Stimulated activated CD4-positive, alpha-beta T cell treated with anti-CD3 and anti-CD28 coated beads, Interleukin-4, amount 100 ng/mL, for 1 hour (primary cell): ENCODE measurements around the gene TWIST2.

Experiments used
- DNase-seq: peaks from one replicate; pipeline ENCODE4 v3.0.0-alpha.2; 2020

TWIST2 gene

GRCh38 chr2:238925281-238925680 is 77.4 kb downstream of the TWIST2 start:
- no peak for DNase-seq

GRCh38 chr2:238925816-238926521 is 78.1 kb downstream of the TWIST2 start:
- no peak for DNase-seq

GRCh38 chr2:238926761-238927611 is 79.1 kb downstream of the TWIST2 start:
- DNase-seq: no peak

GRCh38 chr2:238927746-238928519 is 80.0 kb downstream of the TWIST2 start:
- no peak for DNase-seq

- no peak for DNase-seq
Measured at GRCh38 chr2:238928520-238929241, 80.8 kb downstream of the TWIST2 start.

DNA sequence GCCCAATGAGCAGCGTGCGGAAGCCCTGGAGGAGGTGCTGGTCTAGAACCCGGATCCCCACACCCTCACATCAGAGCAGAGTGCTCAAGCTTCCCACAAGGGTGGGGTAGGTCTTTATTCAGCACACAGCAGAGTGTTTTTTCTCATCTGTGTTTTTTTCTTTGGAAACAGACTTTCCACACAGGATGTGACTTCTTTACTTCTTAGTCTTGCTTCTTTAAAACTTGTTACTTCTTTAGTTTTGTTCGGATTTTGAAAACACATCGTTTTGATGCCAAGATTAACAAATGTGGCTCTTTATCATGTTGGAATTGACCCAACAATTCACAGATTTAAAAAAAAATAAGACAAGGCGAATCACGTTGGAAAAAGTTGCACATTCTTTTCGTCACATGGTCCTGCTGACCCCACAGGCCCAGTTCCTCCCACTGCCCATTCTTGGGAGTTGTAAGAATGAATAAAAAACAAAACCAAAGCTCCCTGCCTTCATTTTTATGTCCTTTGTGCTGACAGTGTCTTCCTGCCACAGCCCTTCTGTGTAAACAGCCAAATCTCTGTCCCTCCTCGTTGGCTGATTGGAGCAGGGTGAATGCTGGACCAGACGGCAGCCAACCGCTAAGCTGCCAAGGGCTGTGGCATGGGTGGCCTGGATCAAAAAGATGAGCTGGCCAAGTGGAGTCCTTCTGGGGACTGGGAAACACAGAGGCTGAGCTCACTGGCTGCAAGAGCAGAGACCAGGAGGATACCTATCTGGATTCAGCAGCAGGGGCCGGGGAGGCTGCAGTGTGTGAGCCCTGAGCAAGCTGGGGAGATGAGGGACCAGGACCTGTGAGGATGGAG is 81.6 kb downstream of the TWIST2 start:
- DNase-seq: no peak

DNA sequence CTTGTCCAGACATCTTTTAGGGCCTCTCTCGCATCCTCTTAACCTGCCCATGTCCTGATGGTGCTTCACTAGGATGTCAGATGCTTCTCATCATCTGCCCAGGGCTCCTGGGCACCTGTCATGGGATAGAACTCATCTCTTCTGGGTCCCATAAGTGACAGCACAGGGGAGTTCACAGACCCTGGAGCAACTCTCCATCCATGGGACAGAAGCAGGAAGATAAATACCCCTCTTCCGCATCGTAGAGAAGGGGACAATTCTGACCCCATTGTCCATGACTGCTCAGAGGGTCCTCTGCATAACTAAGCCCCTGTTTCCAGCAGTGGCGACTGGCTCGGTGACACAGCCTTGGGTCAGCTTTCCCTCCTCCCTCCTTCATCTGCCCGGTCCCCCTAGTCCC is 82.3 kb downstream of the TWIST2 start:
- no peak for DNase-seq

GRCh38 chr2:238936162-238937052 is 88.5 kb downstream of the TWIST2 start:
- DNase-seq: no peak

GRCh38 chr2:238938003-238938400 is 90.1 kb downstream of the TWIST2 start:
- DNase-seq: no peak

DNA sequence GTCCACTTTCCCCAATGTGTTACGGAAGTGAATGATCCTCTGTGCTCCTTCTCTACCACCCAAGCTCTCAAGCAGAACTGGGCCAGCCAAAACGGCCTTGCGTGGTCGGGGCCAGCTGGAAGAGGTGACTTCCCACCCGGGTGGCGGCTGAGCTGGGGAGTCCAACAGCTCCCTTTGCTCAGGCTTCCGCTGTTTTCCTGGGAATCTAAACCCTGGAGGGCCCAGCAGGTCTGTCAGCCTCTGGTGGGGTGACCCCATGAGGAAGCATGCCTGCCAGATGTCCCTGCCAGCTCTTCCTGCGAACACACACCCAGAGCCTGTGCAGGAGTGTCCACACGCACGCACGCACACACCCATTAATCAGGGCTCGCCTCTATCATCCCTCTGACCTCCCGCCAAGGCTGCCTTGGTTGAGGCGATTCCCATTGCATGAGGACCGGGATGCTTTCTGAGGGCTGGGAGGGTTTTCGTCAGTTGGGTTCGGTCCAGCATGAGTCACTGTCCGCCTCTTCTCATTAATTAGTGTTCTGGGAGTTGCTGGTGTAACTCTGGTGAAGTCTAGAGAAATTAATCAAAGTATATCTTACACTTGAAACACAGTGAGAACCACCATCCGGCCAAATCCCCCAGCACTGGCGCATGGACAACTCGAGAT is 90.6 kb downstream of the TWIST2 start:
- DNase-seq: no peak

DNA sequence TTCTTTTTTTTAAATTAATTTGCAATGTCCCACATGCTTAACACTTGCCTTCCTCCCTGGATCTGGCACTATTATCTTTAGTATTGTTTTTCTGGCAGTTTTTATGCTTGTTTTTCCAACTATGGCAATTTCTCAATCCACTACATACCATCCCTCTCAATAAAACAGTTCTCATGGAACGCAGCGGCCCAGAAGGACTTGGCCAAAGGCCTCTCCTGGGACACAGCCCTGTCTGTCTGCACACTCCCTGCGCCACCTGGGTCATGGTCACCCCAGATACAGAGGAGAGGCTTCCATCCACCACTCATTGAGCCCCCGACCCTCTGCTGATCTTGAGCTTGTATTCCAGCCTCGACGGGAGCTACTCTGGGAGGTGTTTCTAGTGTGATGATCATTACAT is 91.2 kb downstream of the TWIST2 start:
- DNase-seq: no peak

- DNase-seq: no peak
Measured at GRCh38 chr2:238939521-238940403, 91.9 kb downstream of the TWIST2 start.

DNA sequence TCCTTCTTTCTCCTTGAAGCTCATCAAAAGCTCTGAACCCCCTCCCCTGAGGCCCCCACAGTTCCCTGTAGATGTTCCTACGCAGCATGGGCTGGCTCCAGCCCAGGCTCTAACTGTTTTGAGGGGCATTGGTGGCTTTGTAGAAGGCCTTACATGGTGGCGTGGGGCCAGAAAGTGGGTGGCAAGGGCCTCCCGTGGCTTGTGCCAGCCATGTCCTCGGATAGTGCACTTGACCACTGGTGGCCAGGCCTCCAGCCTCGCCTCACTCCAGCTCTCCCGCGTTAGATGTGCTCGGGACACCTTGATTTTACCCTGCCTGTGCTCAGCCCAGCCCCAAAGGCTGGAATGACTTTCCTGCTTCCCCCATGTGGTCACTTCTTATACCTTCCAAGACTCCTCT is 92.9 kb downstream of the TWIST2 start:
- no peak for DNase-seq

GRCh38 chr2:238941262-238941792 is 93.4 kb downstream of the TWIST2 start:
- no peak for DNase-seq

- DNase-seq: no peak
Measured at GRCh38 chr2:238942080-238942725, 94.3 kb downstream of the TWIST2 start.

DNA sequence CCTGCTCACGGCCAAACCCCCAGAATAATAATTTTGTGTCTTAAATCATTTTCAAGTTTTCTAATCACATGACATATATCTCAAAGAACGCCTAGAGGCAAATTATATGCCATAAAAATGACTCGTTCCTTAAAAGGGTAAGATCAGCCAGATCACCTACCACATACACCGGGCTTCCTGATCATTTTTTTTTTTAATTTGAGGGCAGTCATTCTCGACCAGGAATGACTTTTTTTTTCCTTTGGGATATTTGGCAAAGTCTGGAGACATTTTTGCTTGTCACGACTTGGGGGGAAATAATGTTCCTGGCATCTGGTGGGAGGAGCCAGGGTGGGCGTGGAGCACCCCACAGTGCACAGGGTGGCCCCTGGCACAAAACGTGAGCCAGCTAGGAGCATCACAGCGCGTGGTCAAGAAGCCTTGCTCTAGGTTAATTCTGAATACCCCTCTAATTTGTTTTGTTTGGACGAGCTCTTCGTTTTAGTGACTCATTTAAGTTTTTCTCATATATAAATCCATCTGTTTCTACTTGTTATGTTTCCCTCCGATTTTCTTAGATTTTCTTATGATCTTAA is 94.9 kb downstream of the TWIST2 start:
- DNase-seq: no peak

- no peak for DNase-seq
Measured at GRCh38 chr2:238943338-238944067, 95.6 kb downstream of the TWIST2 start.
